HEK293 (cell line): ENCODE measurements around the gene NDUFB10.

ENCODE experiments used
- CTCF ChIA-PET: fragments of 350-600 bp; formaldehyde crosslinking; extraction: SDS; loops from one replicate; lab custom pipeline; 2021; ENCODE audit warnings: antibody characterized with exemption; lab: Yijun Ruan, JAX
- POLR2A ChIA-PET: fragments of 300-600 bp; formaldehyde crosslinking; extraction: SDS; loops from one replicate; lab custom pipeline; 2020; ENCODE audit warnings: antibody characterized with exemption, inconsistent platforms; lab: Yijun Ruan, JAX
- H3K27ac ChIP-seq: fragments of 200-500 bp; sonication (Bioruptor generic); 2 replicates; pipeline ENCODE4 v1.5.1; 2014; ENCODE audit warnings: low read depth, low read length, control low read depth, inconsistent platforms; ENCODE audit errors: extremely low read depth
- H3K36me3 ChIP-seq, 2 experiments: fragments of 200-500 bp in 1 of 2; sonication (Bioruptor generic) in 1 of 2; 1 replicate in 1 of 2; 2 replicates in 1 of 2; pipeline ENCODE4 v1.5.1; 2014 to 2017; ENCODE audit warnings: inconsistent platforms in 2 of 2, low read length in 2 of 2; ENCODE audit not compliant: control insufficient read depth in 2 of 2, insufficient read depth in 1 of 2
- H3K4me1 ChIP-seq: fragments of 200-500 bp; sonication (Bioruptor generic); 2 replicates; pipeline ENCODE4 v1.5.1; 2014; ENCODE audit warnings: mild to moderate bottlenecking, low read length, inconsistent platforms; ENCODE audit not compliant: control insufficient read depth, insufficient read depth
- H3K4me3 ChIP-seq: 2 replicates; pipeline ENCODE4 v1.5.1; 2011; ENCODE audit warnings: low read depth, mild to moderate bottlenecking, control low read depth, low read length, moderate library complexity
- H3K9me3 ChIP-seq: fragments of 200-500 bp; sonication (Bioruptor generic); 2 replicates; pipeline ENCODE4 v1.5.1; 2014; ENCODE audit warnings: low read depth, low read length, inconsistent platforms; ENCODE audit not compliant: control insufficient read depth, insufficient read depth
- BCL11A ChIP-seq: fragments of 450-650 bp; formaldehyde crosslinking; IDR thresholded peaks from 2 replicates; pipeline ENCODE4 v1.5.1; 2016; ENCODE audit warnings: low read depth, missing biosample characterization, missing genetic modification characterization
- EGR2 ChIP-seq: fragments of 450-650 bp; formaldehyde crosslinking; IDR thresholded peaks from 2 replicates; pipeline ENCODE4 v1.5.1; 2016; ENCODE audit warnings: low read depth, missing biosample characterization, missing genetic modification characterization
- INSM2 ChIP-seq: fragments of 450-650 bp; formaldehyde crosslinking; IDR thresholded peaks from 2 replicates; pipeline ENCODE4 v1.5.1; 2016; ENCODE audit warnings: missing biosample characterization, missing genetic modification characterization
- KLF1 ChIP-seq: fragments of 450-650 bp; formaldehyde crosslinking; IDR thresholded peaks from 2 replicates; pipeline ENCODE4 v1.5.1; 2016; ENCODE audit warnings: missing biosample characterization, missing genetic modification characterization
- KLF8 ChIP-seq: fragments of 450-650 bp; formaldehyde crosslinking; IDR thresholded peaks from 2 replicates; pipeline ENCODE4 v1.5.1; 2016; ENCODE audit warnings: missing biosample characterization, missing genetic modification characterization
- KLF9 ChIP-seq: fragments of 450-650 bp; formaldehyde crosslinking; IDR thresholded peaks from 2 replicates; pipeline ENCODE4 v1.5.1; 2016; ENCODE audit warnings: missing biosample characterization, missing genetic modification characterization, low read depth
- SP2 ChIP-seq: fragments of 450-650 bp; formaldehyde crosslinking; IDR thresholded peaks from 2 replicates; pipeline ENCODE4 v1.5.1; 2016; ENCODE audit warnings: missing biosample characterization, missing genetic modification characterization
- SP3 ChIP-seq: fragments of 450-650 bp; formaldehyde crosslinking; IDR thresholded peaks from 2 replicates; pipeline ENCODE4 v1.5.1; 2016; ENCODE audit warnings: missing biosample characterization, missing genetic modification characterization
- ZBTB1 ChIP-seq: fragments of 450-650 bp; formaldehyde crosslinking; IDR thresholded peaks from 2 replicates; pipeline ENCODE4 v1.5.1; 2016; ENCODE audit warnings: missing biosample characterization, missing genetic modification characterization
- ZBTB11 ChIP-seq: fragments of 450-650 bp; formaldehyde crosslinking; conservative IDR thresholded peaks from 2 replicates; pipeline ENCODE4 v1.5.1; 2016; ENCODE audit warnings: low read depth, missing biosample characterization, missing genetic modification characterization
- ZBTB8A ChIP-seq: fragments of 450-650 bp; formaldehyde crosslinking; IDR thresholded peaks from 2 replicates; pipeline ENCODE4 v1.5.1; 2016; ENCODE audit warnings: missing biosample characterization, missing genetic modification characterization
- ZEB2 ChIP-seq: fragments of 450-650 bp; formaldehyde crosslinking; IDR thresholded peaks from 2 replicates; pipeline ENCODE4 v1.5.1; 2016; ENCODE audit warnings: missing biosample characterization, missing genetic modification characterization
- ZNF148 ChIP-seq: fragments of 450-650 bp; formaldehyde crosslinking; IDR thresholded peaks from 2 replicates; pipeline ENCODE4 v1.5.0; 2017; ENCODE audit warnings: missing biosample characterization, missing genetic modification characterization, borderline replicate concordance
- ZNF18 ChIP-seq: fragments of 450-650 bp; formaldehyde crosslinking; IDR thresholded peaks from 2 replicates; pipeline ENCODE4 v1.5.1; 2016; ENCODE audit warnings: missing biosample characterization, missing genetic modification characterization
- ZNF2 ChIP-seq: fragments of 450-650 bp; formaldehyde crosslinking; IDR thresholded peaks from 2 replicates; pipeline ENCODE4 v1.5.1; 2016; ENCODE audit warnings: missing biosample characterization, missing genetic modification characterization
- ZNF211 ChIP-seq: fragments of 450-650 bp; formaldehyde crosslinking; IDR thresholded peaks from 2 replicates; pipeline ENCODE4 v1.5.1; 2016; ENCODE audit warnings: low read depth, missing biosample characterization, missing genetic modification characterization
- ZNF324 ChIP-seq: fragments of 450-650 bp; formaldehyde crosslinking; IDR thresholded peaks from 2 replicates; pipeline ENCODE4 v1.5.1; 2016; ENCODE audit warnings: missing biosample characterization, missing genetic modification characterization
- ZNF341 ChIP-seq: fragments of 450-650 bp; formaldehyde crosslinking; IDR thresholded peaks from 2 replicates; pipeline ENCODE4; 2016; ENCODE audit warnings: low read depth, missing biosample characterization, missing genetic modification characterization
- ZNF416 ChIP-seq: fragments of 450-650 bp; formaldehyde crosslinking; IDR thresholded peaks from 2 replicates; pipeline ENCODE4 v1.5.1; 2016; ENCODE audit warnings: missing biosample characterization, missing genetic modification characterization
- ZNF529 ChIP-seq: fragments of 450-650 bp; formaldehyde crosslinking; IDR thresholded peaks from 2 replicates; pipeline ENCODE4 v1.5.1; 2017; ENCODE audit warnings: missing genetic modification characterization, missing biosample characterization; ENCODE audit not compliant: insufficient replicate concordance
- ZNF629 ChIP-seq: fragments of 450-650 bp; formaldehyde crosslinking; IDR thresholded peaks from 2 replicates; pipeline ENCODE4 v1.5.1; 2017; ENCODE audit warnings: missing biosample characterization, missing genetic modification characterization
- ZNF639 ChIP-seq: fragments of 450-650 bp; formaldehyde crosslinking; IDR thresholded peaks from 2 replicates; pipeline ENCODE4 v1.5.1; 2016; ENCODE audit warnings: missing biosample characterization, missing genetic modification characterization
- ZNF704 ChIP-seq: fragments of 450-650 bp; formaldehyde crosslinking; IDR thresholded peaks from 2 replicates; pipeline ENCODE4 v1.5.1; 2016; ENCODE audit warnings: missing biosample characterization, missing genetic modification characterization
- ZSCAN30 ChIP-seq: fragments of 450-650 bp; IDR thresholded peaks from 2 replicates; pipeline ENCODE4 v1.5.1; 2018; ENCODE audit warnings: missing biosample characterization, mild to moderate bottlenecking, missing genetic modification characterization, moderate library complexity

Gene NDUFB10

GRCh38 chr16:1942810-1943726, 16.3 kb upstream of the NDUFB10 start, which contains the start of gene MSRB1:
Gene MSRB1, minus strand, starts transcription at chr16:1943199. Its CDS starts 43 bp downstream, at chr16:1943156.
- ChIA-PET POLR2A (interaction anchor here (0.5 to 1.7 kb wide), 14 partner anchors 9 to 212 kb away, joined by 3 to 33 read pairs (median 4); partner anchors contain the start of genes NUBP2, RPS2 and TRAF7), CTCF (interaction anchor here (0.5 to 1.5 kb wide), 5 partner anchors 10 to 1088 kb away, joined by 3 to 5 read pairs (median 3); no protein-coding TSS in a partner anchor)
- Histone ChIP-seq H3K36me3 (peaks cover 0 to 29% of the 10 kb centered on the region in 2 experiments; a peak in 2 of 3 replicates), H3K27ac (no peak within 1 kb of the TSS; the same call in 1 of the 2 replicates), H3K9me3 (no peaks in the 10 kb centered on the region), H3K4me3 (peak within 1 kb of the TSS; percentile 67), H3K4me1 (no peaks in the 10 kb centered on the region)
- TF ChIP-seq SP3 (peak; percentile 99), SP2 (tag by site-specific recombination) (peak; percentile 99), ZBTB1 (no peak), ZNF704 (tag by site-specific recombination) (no peak), ZNF529 (tag by site-specific recombination) (no peak), ZBTB8A (peak; percentile 96), ZNF629 (tag by site-specific recombination) (peak; percentile 61; the same call in 1 of the 2 replicates), ZNF341 (tag by site-specific recombination) (peak; percentile 83), ZNF2 (tag by site-specific recombination) (peak; percentile 63; the same call in 1 of the 2 replicates), ZNF639 (tag by site-specific recombination) (peak; percentile 67; the same call in 1 of the 2 replicates), ZNF18 (tag by site-specific recombination) (peak; percentile 38; the same call in 1 of the 2 replicates), ZNF148 (tag by site-specific recombination) (no peak), INSM2 (tag by site-specific recombination) (0 out of 2 replicates have a peak, but pooled peaks have one; percentile 18), ZNF324 (peak; percentile 86; the same call in 1 of the 2 replicates), ZEB2 (tag by site-specific recombination) (peak; percentile 85), EGR2 (tag by site-specific recombination) (peak; percentile 64), ZNF211 (no peak), KLF1 (tag by site-specific recombination) (peak; percentile 31), ZNF416 (tag by site-specific recombination) (no peak), KLF8 (tag by site-specific recombination) (peak; percentile 75), KLF9 (tag by site-specific recombination) (peak; percentile 81), ZBTB11 (peak; percentile 52; the same call in 1 of the 2 replicates), BCL11A (tag by site-specific recombination) (no peak), ZSCAN30 (tag by site-specific recombination) (0 out of 2 replicates have a peak, but pooled peaks have one; percentile 34)
